Calu3 (cell line): ENCODE results near the gene SCAMP4. TPM values are rescaled to one million over a fixed set of nuclear protein-coding genes. Genes with fewer than 3 reads are reported as not detected.

Experiments
- BruUV-seq: library from RNA; stranded (reverse); fragments of 400-500 nt; replicated peaks from 2 replicates; lab custom pipeline; 2021; lab: Mats Ljungman, UMichigan
- CTCF ChIA-PET: fragments of 300-600 bp; sonication (Branson Sonifier 250); formaldehyde crosslinking; loops from one replicate; lab custom pipeline; 2022; ENCODE audit warnings: antibody characterized with exemption; lab: Charles Lee
- DNase-seq: peaks from one replicate; pipeline ENCODE4 v3.0.0; 2022
- H3K27ac Mint-ChIP-seq: one replicate; pipeline ENCODE4 v1.8.0; 2022; ENCODE audit warnings: mixed read lengths; ENCODE audit not compliant: unreplicated experiment
- H3K27me3 Mint-ChIP-seq: one replicate; pipeline ENCODE4 v1.8.0; 2022; ENCODE audit warnings: mixed read lengths; ENCODE audit not compliant: unreplicated experiment
- H3K36me3 Mint-ChIP-seq: one replicate; pipeline ENCODE4 v1.8.0; 2022; ENCODE audit warnings: mild to moderate bottlenecking, moderate library complexity, mixed read lengths; ENCODE audit not compliant: insufficient read depth, unreplicated experiment
- H3K4me1 Mint-ChIP-seq: one replicate; pipeline ENCODE4 v1.8.0; 2022; ENCODE audit warnings: mild to moderate bottlenecking, low read depth, mixed read lengths; ENCODE audit not compliant: unreplicated experiment
- H3K4me3 Mint-ChIP-seq: one replicate; pipeline ENCODE4 v1.8.0; 2022; ENCODE audit warnings: mild to moderate bottlenecking, low read depth, moderate library complexity, mixed read lengths; ENCODE audit not compliant: unreplicated experiment
- H3K9me3 Mint-ChIP-seq: one replicate; pipeline ENCODE4 v1.8.0; 2022; ENCODE audit warnings: low read depth, mixed read lengths; ENCODE audit not compliant: unreplicated experiment
- CTCF ChIP-seq: fragments of 200-600 bp; IDR thresholded peaks from one replicate; pipeline ENCODE4 v1.8.0; 2022; ENCODE audit warnings: antibody characterized with exemption; ENCODE audit not compliant: unreplicated experiment
- intact Hi-C: fragments of 100-400 bp; cut with micrococcal nuclease; formaldehyde crosslinking; loops from one replicate; pipeline ENCODE4 v1.10.0; 2022; ENCODE audit not compliant: unreplicated experiment
- total RNA-seq: library from RNA; stranded (reverse); gene quantifications from 2 replicates; pipeline ENCODE4 v1.2.3, GENCODE V29; 2022

The SCAMP4 gene
- total RNA-seq, 1 experiment from 2014 or later, result 64.2 TPM

GRCh38 chr19:1922803-1923202 lies 17.6 kb downstream of the SCAMP4 start:
- Mint-ChIP-seq H3K4me1 (no peaks in the 10 kb centered on the region), H3K4me3 (no peak overlapping the region), H3K9me3 (no peaks in the 10 kb centered on the region), H3K27me3 (no peaks in the 10 kb centered on the region), H3K27ac (no peak overlapping the region), H3K36me3 (peaks cover 28% of the 10 kb centered on the region)
- no peak for TF ChIP-seq CTCF
- CTCF ChIA-PET, result no interaction called here
- intact Hi-C loops, result no loop called here
- no peak for DNase-seq
- BruUV-seq, result no TSS peak

GRCh38 chr19:1923319-1923718 lies 18.1 kb downstream of the SCAMP4 start:
- DNase-seq, result no peak
- H3K36me3 Mint-ChIP-seq, result peaks cover 28% of the 10 kb centered on the region
- BruUV-seq, result no TSS peak
- no peaks in the 10 kb centered on the region for H3K4me1 Mint-ChIP-seq
- H3K27me3 Mint-ChIP-seq, result no peaks in the 10 kb centered on the region
- intact Hi-C loops, result no loop called here
- TF ChIP-seq CTCF, result no peak
- no peaks in the 10 kb centered on the region for H3K9me3 Mint-ChIP-seq
- no peak overlapping the region for H3K27ac Mint-ChIP-seq
- CTCF ChIA-PET, result no interaction called here
- no peak overlapping the region for H3K4me3 Mint-ChIP-seq

- intact Hi-C loops, result no loop called here
- peaks cover 25% of the 10 kb centered on the region for H3K36me3 Mint-ChIP-seq
- CTCF ChIA-PET, result no interaction called here
- no peak for DNase-seq
- no peak overlapping the region for H3K4me3 Mint-ChIP-seq
- H3K9me3 Mint-ChIP-seq, result no peaks in the 10 kb centered on the region
- BruUV-seq, result no TSS peak
- no peak for TF ChIP-seq CTCF
- H3K27ac Mint-ChIP-seq, result no peak overlapping the region
- no peaks in the 10 kb centered on the region for H3K4me1 Mint-ChIP-seq
- no peaks in the 10 kb centered on the region for H3K27me3 Mint-ChIP-seq
These were observed 19.2 kb downstream of the SCAMP4 start for GRCh38 chr19:1924320-1924961.

- intact Hi-C loops, result no loop called here
- CTCF ChIA-PET, result interaction anchor here (0.6 kb wide), 1 partner anchor 61 kb away, joined by 4 read pairs; no protein-coding TSS in a partner anchor
- TF ChIP-seq CTCF, result no peak
- H3K27ac Mint-ChIP-seq, result no peak overlapping the region
- BruUV-seq, result TSS peak; percentile 89
- no peaks in the 10 kb centered on the region for H3K27me3 Mint-ChIP-seq
- DNase-seq, result no peak
- no peaks in the 10 kb centered on the region for H3K4me1 Mint-ChIP-seq
- H3K36me3 Mint-ChIP-seq, result peaks cover 33% of the 10 kb centered on the region
- H3K9me3 Mint-ChIP-seq, result no peaks in the 10 kb centered on the region
- H3K4me3 Mint-ChIP-seq, result no peak overlapping the region
These were observed 20.3 kb downstream of the SCAMP4 start for GRCh38 chr19:1925544-1925943.
